ENCODE measurements around the gene HOXC4. TPM values are rescaled to one million over a fixed set of nuclear protein-coding genes. Genes with fewer than 3 reads are reported as not detected.
A peak's percentile ranks its signal among the peaks of the same experiment; 100 is the strongest.

The HOXC4 gene
- total and polyA plus RNA-seq, 11 donors = 0.06 to 1.2 (median 0.25) TPM; not detected in 7

- no peak for TF ChIP-seq POLR2A (IDR thresholded peaks at IDR 0.05)
- no peak for TF ChIP-seq CTCF (IDR thresholded peaks at IDR 0.05)
- DNase-seq (no peak), ATAC-seq (no peak)
- Histone ChIP-seq H3K4me1 (peaks cover 0 to 50% (median 24%) of the 10 kb centered on the region in 12 donors), H3K27ac (no peak overlapping the region), H3K27me3 (peaks cover 60 to 96% (median 82%) of the 10 kb centered on the region in 9 donors), H3K36me3 (no peaks in the 10 kb centered on the region), H3K4me3 (no peak overlapping the region), H3K9me3 (no peaks in the 10 kb centered on the region)
- intact Hi-C loops (cut with DNase I) = no loop called here
- 14 to 18% (median 17%) methylated on average over 3 of the region's 3 CpGs for WGBS, 4 donors
Observed at GRCh38 chr12:54016051-54016450, 37.6 kb upstream of the HOXC4 start.

- WGBS, 4 donors = 3 to 5% (median 4%) methylated on average over 25 of the region's 25 CpGs
- TF ChIP-seq CTCF (IDR thresholded peaks at IDR 0.05) = no peak
- no peak for TF ChIP-seq POLR2A (IDR thresholded peaks at IDR 0.05)
Observed at GRCh38 chr12:54016478-54016964, 37.1 kb upstream of the HOXC4 start.

GRCh38 chr12:54017027-54017788 lies 36.4 kb upstream of the HOXC4 start:
- Histone ChIP-seq H3K36me3 (no peaks in the 10 kb centered on the region), H3K9me3 (no peaks in the 10 kb centered on the region), H3K27ac (peak overlapping the region in 1 of 12 donors; percentile 25), H3K4me3 (peak overlapping the region; percentile 13 to 56 (median 48)), H3K4me1 (peaks cover 0 to 50% (median 24%) of the 10 kb centered on the region in 12 donors), H3K27me3 (peaks cover 56 to 97% (median 83%) of the 10 kb centered on the region in 9 donors)
- WGBS, 4 donors = 3 to 4% (median 4%) methylated on average over 24 of the region's 24 CpGs
- TF ChIP-seq CTCF (IDR thresholded peaks at IDR 0.05) (peak in 1 of 12 donors; percentile 14), POLR2A (IDR thresholded peaks at IDR 0.05) (no peak)
- ATAC-seq (peak; percentile 6 to 57 (median 44)), DNase-seq (no peak)
- intact Hi-C loops (cut with DNase I) = no loop called here

More at GRCh38 chr12:54016478-54016964, 37.1 kb upstream of the HOXC4 start:
- Histone ChIP-seq H3K27me3 (peaks cover 61 to 96% (median 82%) of the 10 kb centered on the region in 9 donors), H3K27ac (no peak overlapping the region), H3K4me1 (peaks cover 0 to 50% (median 24%) of the 10 kb centered on the region in 12 donors), H3K9me3 (no peaks in the 10 kb centered on the region), H3K36me3 (no peaks in the 10 kb centered on the region), H3K4me3 (peak overlapping the region in 6 of 12 donors; percentile 44 to 56 (median 54))
- intact Hi-C loops (cut with DNase I) = no loop called here
- ATAC-seq (no peak), DNase-seq (no peak)

- peak overlapping the region in 3 of 12 donors; percentile 24 to 39 (median 25) for H3K27ac ChIP-seq
- peak overlapping the region; percentile 13 to 56 (median 48) for H3K4me3 ChIP-seq
- DNase-seq (peak; percentile 38 to 86 (median 67)), ATAC-seq (peak; percentile 63 to 88 (median 86))
- intact Hi-C loops (cut with DNase I) = no loop called here
- no peaks in the 10 kb centered on the region for H3K9me3 ChIP-seq
- H3K36me3 ChIP-seq = no peaks in the 10 kb centered on the region
- H3K4me1 ChIP-seq = peaks cover 0 to 50% (median 24%) of the 10 kb centered on the region in 12 donors
- no peak for TF ChIP-seq POLR2A (IDR thresholded peaks at IDR 0.05)
- TF ChIP-seq CTCF (IDR thresholded peaks at IDR 0.05) = peak in 1 of 12 donors; percentile 7
- H3K27me3 ChIP-seq = peaks cover 48 to 97% (median 79%) of the 10 kb centered on the region in 9 donors
- 0 to 8% (median 4%) methylated on average over 8 to 34 of the region's 34 CpGs for WGBS, 4 donors
Observed at GRCh38 chr12:54017878-54018467, 35.7 kb upstream of the HOXC4 start.
